Parathyroid adenoma (tissue), 2 donors: Measurements from ENCODE around the gene TMEM88.

ENCODE experiments used
- H2AFZ ChIP-seq: fragments of 300-600 bp; sonication (generic); one replicate; pipeline ENCODE4 v1.7.0; 2017; ENCODE audit warnings: antibody characterized with exemption, mild to moderate bottlenecking
- H3K27ac ChIP-seq: fragments of 300-600 bp; sonication (generic); one replicate; pipeline ENCODE4 v1.7.0; 2017
- H3K27me3 ChIP-seq: fragments of 300-600 bp; sonication (generic); one replicate; pipeline ENCODE4 v1.7.0; 2017; ENCODE audit warnings: low read length; ENCODE audit not compliant: control insufficient read depth, insufficient read depth
- H3K36me3 ChIP-seq: fragments of 300-600 bp; sonication (generic); one replicate; pipeline ENCODE4 v1.7.0; 2017; ENCODE audit warnings: low read length; ENCODE audit not compliant: control insufficient read depth, insufficient read depth
- H3K4me1 ChIP-seq: fragments of 300-600 bp; sonication (generic); one replicate; pipeline ENCODE4 v1.7.0; 2017; ENCODE audit warnings: control low read depth
- H3K4me2 ChIP-seq: fragments of 300-600 bp; sonication (generic); one replicate; pipeline ENCODE4 v1.7.0; 2017; ENCODE audit warnings: low read length
- H3K4me3 ChIP-seq: fragments of 300-600 bp; sonication (generic); one replicate; pipeline ENCODE4 v1.7.0; 2017; ENCODE audit warnings: low read depth, low read length
- H3K79me2 ChIP-seq: fragments of 300-600 bp; sonication (generic); one replicate; pipeline ENCODE4 v1.7.0; 2017; ENCODE audit warnings: control low read depth
- H3K9ac ChIP-seq: fragments of 300-600 bp; sonication (generic); one replicate; pipeline ENCODE4 v1.7.0; 2017; ENCODE audit warnings: mild to moderate bottlenecking
- H3K9me3 ChIP-seq: fragments of 300-600 bp; sonication (generic); one replicate; pipeline ENCODE4 v1.7.0; 2017; ENCODE audit warnings: low read length; ENCODE audit not compliant: control insufficient read depth
- TF ChIP-seq, protein P1 (sequence below): fragments of 300-600 bp; sonication (generic); IDR thresholded peaks from one replicate; pipeline ENCODE4 v1.7.0; 2017; ENCODE audit warnings: antibody characterized with exemption, mild to moderate bottlenecking
- donor health status: primary hyperparathyroidism.

TMEM88 gene

DNA sequence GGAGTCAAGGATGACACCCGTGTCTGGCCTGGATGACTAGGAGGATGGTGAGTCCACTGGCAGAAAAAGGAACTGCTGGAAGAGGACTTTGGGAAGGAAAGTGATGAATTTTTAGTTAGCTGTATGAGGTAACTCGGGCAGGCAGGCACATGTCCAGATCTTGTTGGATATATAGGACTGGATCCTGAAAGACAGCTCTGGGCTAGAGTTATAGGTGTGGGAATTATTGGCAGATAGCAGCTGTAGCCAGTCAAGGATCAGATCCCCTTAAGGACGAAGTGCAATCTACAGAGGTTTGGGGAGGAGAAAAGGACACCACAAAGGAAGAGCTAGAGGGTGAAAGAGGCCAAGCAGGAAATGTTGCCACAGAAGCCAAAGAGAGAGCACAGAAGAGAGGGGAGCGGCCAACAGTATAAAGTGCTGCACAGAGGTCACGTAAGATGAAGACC, 13.0 kb downstream of the TMEM88 start:
- TF ChIP-seq, protein P1, sequence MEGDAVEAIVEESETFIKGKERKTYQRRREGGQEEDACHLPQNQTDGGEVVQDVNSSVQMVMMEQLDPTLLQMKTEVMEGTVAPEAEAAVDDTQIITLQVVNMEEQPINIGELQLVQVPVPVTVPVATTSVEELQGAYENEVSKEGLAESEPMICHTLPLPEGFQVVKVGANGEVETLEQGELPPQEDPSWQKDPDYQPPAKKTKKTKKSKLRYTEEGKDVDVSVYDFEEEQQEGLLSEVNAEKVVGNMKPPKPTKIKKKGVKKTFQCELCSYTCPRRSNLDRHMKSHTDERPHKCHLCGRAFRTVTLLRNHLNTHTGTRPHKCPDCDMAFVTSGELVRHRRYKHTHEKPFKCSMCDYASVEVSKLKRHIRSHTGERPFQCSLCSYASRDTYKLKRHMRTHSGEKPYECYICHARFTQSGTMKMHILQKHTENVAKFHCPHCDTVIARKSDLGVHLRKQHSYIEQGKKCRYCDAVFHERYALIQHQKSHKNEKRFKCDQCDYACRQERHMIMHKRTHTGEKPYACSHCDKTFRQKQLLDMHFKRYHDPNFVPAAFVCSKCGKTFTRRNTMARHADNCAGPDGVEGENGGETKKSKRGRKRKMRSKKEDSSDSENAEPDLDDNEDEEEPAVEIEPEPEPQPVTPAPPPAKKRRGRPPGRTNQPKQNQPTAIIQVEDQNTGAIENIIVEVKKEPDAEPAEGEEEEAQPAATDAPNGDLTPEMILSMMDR = no peak
- no peaks in the 10 kb centered on the region for H3K36me3 ChIP-seq

DNA sequence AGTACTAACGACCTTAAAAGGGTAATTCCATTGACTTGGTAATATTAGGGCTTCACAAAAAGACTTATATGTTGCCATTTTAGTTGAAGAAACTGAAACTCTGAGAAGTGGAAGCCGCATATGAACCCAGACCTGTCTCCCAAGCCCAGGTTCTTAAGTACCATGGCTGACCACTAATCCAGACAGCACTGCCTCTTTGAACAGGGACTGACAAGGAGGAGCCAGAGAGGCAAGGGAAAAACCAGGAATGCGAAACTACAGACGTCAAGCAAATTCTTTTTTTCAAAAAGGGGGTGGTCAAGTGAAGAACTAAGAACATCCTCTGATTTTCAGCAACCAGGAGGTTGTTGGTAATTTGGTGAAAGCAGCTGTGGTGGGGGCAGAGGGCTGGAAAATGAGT, 18.2 kb downstream of the TMEM88 start:
- Histone ChIP-seq H3K27me3 (no peaks in the 10 kb centered on the region), H3K36me3 (no peaks in the 10 kb centered on the region), H3K4me1 (no peaks in the 10 kb centered on the region), H3K79me2 (no peaks in the 10 kb centered on the region), H3K9me3 (no peaks in the 10 kb centered on the region), H3K27ac (no peak overlapping the region), H3K4me2 (no peak overlapping the region), H2AFZ (no peak overlapping the region), H3K4me3 (no peak overlapping the region), H3K9ac (no peak overlapping the region)
- TF ChIP-seq, protein P1 = no peak

More for the DNA sequence above, 13.0 kb downstream of the TMEM88 start:
- Histone ChIP-seq H3K79me2 (peaks cover 4% of the 10 kb centered on the region), H3K9ac (no peak overlapping the region), H3K27me3 (no peaks in the 10 kb centered on the region), H3K27ac (no peak overlapping the region), H3K4me1 (no peaks in the 10 kb centered on the region), H3K4me3 (no peak overlapping the region), H2AFZ (no peak overlapping the region), H3K4me2 (no peak overlapping the region), H3K9me3 (no peaks in the 10 kb centered on the region)

DNA sequence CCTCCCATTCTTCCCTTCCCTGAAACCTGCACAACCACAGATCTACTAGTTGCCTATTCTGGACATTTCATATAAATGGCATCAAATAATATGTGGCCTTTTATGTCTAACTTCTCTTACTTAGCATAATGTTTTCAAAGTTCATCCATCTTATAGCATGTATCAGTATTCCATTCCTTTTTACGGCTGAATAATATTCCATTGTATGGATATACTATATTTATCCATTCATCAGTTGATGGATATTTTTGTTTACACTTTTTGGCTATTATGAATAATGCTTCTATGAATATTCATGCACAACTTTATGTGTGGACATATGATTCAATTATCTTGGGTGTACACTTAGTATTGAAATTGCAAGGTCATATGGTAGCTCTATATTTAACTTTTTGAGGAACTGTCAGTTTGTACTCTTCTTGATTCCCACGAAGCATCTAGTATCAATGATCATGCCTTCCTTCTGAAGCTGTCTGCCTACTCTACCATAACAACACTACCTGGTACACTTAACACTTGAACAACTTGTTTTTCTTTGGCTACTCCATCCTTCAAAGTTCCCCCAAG, 21.0 kb downstream of the TMEM88 start:
- TF ChIP-seq, protein P1 = no peak
- Histone ChIP-seq H3K27ac (no peak overlapping the region), H3K79me2 (no peaks in the 10 kb centered on the region), H3K4me1 (no peaks in the 10 kb centered on the region), H3K27me3 (no peaks in the 10 kb centered on the region), H3K4me3 (no peak overlapping the region), H3K9me3 (no peaks in the 10 kb centered on the region), H3K36me3 (no peaks in the 10 kb centered on the region), H2AFZ (no peak overlapping the region), H3K9ac (no peak overlapping the region), H3K4me2 (no peak overlapping the region)

DNA sequence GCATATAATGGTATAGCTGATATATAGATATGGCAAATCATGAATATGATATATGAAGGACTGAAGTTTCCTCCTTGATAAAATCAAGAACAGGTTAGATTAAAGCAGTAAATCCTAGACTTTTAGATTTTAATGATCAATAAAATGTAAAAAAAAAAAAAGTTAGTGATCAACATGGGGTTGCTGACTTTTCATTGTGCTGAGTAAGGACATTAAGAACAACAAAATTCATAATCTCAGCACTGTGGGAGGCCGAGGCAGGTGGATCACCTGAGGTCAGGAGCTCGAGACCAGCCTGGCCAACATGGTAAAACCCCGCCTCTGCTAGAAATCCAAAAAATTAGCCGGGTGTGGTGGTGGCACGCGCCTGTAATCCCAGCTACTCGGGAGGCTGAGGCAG, 23.4 kb downstream of the TMEM88 start:
- Histone ChIP-seq H3K9ac (no peak overlapping the region), H3K27ac (no peak overlapping the region), H3K4me1 (peaks cover 5% of the 10 kb centered on the region), H3K79me2 (no peaks in the 10 kb centered on the region), H3K4me2 (no peak overlapping the region), H3K9me3 (no peaks in the 10 kb centered on the region), H3K36me3 (no peaks in the 10 kb centered on the region), H3K27me3 (no peaks in the 10 kb centered on the region), H3K4me3 (no peak overlapping the region), H2AFZ (no peak overlapping the region)
- TF ChIP-seq, protein P1 = no peak
